Fibroblast of pulmonary artery (primary cell): ENCODE measurements around the gene TMEM167A.

Source experiments
- DNase-seq: peaks from one replicate; pipeline ENCODE4 v3.0.0-alpha.2; 2010; ENCODE audit warnings: low read depth
- H3K4me3 ChIP-seq: replicated peaks from 2 replicates; pipeline ENCODE4 v1.5.1; 2011; ENCODE audit warnings: low read depth, mild to moderate bottlenecking, control low read depth, low read length, moderate library complexity
- TF ChIP-seq, protein P1 (sequence below): IDR thresholded peaks from 2 replicates; pipeline ENCODE4 v1.5.1; 2011; ENCODE audit warnings: mild to moderate bottlenecking, control low read depth, low read length, inconsistent platforms; ENCODE audit errors: missing control alignments

TMEM167A gene

DNA sequence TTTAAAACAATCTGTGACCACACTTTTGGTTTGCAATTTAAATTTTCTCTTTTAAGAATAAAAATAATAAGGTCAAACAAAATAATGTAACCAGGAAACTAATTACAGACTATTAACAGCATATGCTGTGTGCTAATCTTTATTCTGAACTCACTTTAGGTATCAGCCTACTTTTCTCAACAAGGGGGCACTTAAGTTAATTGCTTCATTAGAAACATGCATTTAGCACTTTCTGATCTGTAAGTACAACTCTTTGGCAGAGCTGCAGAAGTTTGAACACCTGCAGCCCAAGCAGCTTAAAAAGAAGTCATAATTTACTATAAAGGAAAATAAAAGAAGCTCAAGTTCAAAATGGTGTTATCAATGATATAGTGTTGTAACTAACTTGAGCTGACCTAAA lies 21.8 kb upstream of the TMEM167A start:
- H3K4me3 ChIP-seq, result no peak overlapping the region

DNA sequence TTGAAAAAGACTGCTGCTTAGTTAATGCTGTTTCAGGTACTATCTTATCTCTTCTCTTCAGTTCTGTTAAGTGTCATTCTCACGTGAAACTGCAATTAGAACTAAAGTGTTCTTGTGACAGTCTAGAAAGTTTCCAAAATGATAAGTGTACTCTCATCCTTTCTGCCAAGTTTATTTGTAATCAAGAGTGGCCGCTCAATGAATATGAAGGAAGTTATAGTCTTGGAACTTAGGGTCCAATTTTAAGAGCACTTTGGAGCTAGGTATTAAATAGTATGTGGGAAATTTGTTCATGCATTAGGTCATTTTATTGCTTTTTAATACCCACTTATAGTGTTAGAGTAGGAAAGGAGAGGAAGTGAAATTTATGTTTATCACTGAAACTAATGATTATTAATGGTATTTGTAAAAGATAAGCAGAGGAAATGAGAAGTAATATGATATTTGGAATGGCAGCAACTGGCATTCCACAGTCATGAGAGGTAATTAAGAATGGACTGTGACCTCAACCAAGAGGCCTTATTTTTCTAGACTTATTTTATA lies 20.6 kb upstream of the TMEM167A start:
- peak; percentile 49 for DNase-seq
- TF ChIP-seq, protein P1, sequence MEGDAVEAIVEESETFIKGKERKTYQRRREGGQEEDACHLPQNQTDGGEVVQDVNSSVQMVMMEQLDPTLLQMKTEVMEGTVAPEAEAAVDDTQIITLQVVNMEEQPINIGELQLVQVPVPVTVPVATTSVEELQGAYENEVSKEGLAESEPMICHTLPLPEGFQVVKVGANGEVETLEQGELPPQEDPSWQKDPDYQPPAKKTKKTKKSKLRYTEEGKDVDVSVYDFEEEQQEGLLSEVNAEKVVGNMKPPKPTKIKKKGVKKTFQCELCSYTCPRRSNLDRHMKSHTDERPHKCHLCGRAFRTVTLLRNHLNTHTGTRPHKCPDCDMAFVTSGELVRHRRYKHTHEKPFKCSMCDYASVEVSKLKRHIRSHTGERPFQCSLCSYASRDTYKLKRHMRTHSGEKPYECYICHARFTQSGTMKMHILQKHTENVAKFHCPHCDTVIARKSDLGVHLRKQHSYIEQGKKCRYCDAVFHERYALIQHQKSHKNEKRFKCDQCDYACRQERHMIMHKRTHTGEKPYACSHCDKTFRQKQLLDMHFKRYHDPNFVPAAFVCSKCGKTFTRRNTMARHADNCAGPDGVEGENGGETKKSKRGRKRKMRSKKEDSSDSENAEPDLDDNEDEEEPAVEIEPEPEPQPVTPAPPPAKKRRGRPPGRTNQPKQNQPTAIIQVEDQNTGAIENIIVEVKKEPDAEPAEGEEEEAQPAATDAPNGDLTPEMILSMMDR, result no peak
- H3K4me3 ChIP-seq, result no peak overlapping the region

More for the DNA sequence above, 21.8 kb upstream of the TMEM167A start:
- DNase-seq, result no peak
- TF ChIP-seq, protein P1, result no peak

DNA sequence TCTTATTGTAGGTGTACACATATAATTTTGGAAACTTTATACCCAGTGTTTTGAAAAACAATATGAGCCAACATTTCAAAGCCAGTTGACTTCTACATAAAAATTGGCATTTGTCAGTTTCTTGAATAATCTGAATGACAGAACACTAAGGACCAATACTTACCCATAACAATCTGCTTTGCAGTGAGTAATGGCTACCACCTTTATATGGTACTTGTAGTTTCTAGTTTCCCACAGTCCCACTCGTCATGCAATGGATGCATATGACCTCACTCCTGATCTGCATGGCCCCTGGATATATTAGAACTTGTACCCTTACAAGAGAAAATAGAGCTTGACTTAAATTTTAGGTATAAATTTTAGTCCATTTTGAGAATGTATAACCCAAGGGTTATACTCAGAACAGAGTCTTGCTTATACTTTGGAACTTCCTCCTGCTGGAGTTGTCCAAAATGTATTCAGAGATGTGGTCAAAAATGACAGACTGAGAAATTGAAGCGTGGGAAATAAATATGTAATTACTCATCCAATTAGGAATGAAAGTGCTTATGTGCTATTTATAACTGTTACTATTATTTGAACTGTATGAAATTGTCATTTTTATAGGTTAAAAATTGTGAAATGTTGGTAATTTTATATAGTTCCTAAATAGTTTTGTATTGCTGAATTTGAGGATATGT lies 19.6 kb upstream of the TMEM167A start:
- no peak overlapping the region for H3K4me3 ChIP-seq
- TF ChIP-seq, protein P1, result no peak
- DNase-seq, result no peak

DNA sequence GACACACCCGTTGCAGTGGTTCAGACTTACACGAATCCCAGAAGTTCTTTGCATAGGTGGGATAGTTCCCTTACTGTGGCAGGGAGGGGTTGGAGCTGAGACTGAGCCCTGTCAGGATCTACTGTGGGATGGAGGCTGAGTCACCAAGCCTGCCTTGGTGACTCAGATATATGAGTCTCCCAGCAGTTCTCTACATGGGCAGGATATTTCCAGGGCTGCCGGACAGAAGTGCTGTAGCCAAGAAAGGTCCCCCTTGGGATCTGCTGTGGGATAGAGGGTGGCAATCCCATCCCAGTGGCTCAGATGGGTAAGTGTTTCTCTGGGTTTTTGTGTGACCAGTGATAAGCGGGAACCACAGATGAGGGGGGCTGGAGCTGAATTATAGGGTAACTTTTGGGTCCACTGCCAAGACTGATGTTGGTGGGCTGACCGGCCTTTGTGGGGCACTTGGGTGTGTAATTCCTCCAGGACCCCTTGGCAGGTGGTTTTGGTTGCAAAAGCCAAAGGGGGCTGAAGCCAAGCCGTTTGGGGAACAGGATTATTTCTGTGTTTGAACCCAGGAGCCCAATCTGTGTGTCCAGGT lies 18.9 kb upstream of the TMEM167A start:
- DNase-seq, result peak; percentile 69
- TF ChIP-seq, protein P1, result no peak
- H3K4me3 ChIP-seq, result no peak overlapping the region

DNA sequence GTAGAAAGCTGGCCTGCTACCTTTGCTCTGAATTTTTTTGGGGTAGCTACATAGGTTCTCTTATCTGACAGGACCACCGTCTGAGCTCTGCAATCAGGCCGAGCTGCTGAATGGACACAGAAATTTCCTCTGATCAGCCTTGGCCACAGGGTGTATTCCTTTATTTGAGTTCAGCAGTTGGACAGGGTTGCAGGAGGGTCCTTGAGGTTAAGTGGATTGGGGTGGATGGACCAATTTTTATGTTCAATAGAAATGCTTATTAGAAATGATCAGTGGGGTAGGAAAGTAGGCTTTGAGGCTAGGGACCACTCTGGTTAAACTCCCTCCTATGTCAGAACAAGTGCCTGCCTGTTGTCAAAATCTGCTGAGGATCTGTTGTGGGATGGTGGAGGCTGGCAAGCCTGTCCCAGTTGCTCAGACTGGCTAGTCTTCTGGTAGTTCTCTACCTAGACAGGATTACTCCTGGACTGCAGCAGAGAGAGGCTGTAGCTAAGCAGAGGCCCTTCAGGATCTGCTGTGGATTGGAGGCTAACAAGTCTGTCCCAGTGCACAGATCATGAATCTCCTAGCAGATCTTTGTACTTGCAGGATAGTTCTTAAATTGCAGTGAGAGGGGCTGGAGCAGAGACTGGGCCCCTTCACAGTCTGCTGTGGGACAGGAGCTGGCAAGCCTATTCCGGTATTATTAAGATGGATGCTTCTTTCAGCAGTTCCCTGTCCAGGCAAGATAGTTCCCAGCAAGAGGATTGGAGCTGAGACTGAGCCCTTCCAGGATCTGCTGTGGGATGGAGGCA lies 18.2 kb upstream of the TMEM167A start:
- H3K4me3 ChIP-seq, result no peak overlapping the region
- DNase-seq, result no peak
- TF ChIP-seq, protein P1, result no peak

DNA sequence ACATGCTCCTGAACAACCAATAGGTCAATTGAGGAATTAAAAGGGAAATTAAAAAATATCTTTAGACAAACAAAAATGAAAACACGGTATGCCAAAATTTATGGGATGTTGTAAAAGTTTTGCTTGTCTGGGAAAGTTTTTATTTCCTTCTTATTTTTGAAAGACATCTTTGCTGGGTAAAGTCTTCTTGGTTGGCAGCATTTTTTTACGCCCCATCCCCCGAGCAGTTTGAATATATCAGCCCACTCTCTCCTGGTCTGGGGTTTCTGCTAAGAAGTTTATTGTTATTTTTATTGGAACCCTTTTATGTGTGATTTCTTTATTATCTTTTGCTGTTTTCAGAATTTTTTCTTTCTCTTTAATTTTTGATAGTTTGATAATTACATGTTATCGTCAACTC lies 16.5 kb upstream of the TMEM167A start:
- DNase-seq, result no peak
- H3K4me3 ChIP-seq, result no peak overlapping the region
- TF ChIP-seq, protein P1, result no peak
